Adipocyte (in vitro differentiated cells): Measurements from ENCODE around the gene COPS7B.

Experiments
- DNase-seq: peaks from one replicate; pipeline ENCODE4 v3.0.0-alpha.2; 2015; ENCODE audit warnings: low read depth
- H3K27me3 ChIP-seq: replicated peaks from 2 replicates; pipeline ENCODE4 v1.7.0; 2013; ENCODE audit warnings: mild to moderate bottlenecking, low read length, moderate library complexity; ENCODE audit not compliant: control insufficient read depth, insufficient read depth
- H3K36me3 ChIP-seq: 2 replicates; pipeline ENCODE4 v1.7.0; 2013; ENCODE audit warnings: low read length, mild to moderate bottlenecking, moderate library complexity; ENCODE audit not compliant: control insufficient read depth, insufficient read depth, severe bottlenecking
- H3K4me1 ChIP-seq: 2 replicates; pipeline ENCODE4 v1.7.0; 2013; ENCODE audit warnings: mild to moderate bottlenecking, low read length, moderate library complexity; ENCODE audit not compliant: control insufficient read depth, insufficient read depth
- H3K4me3 ChIP-seq: 2 replicates; pipeline ENCODE4 v1.7.0; 2013; ENCODE audit warnings: mild to moderate bottlenecking, low read length, moderate library complexity
- H3K9ac ChIP-seq: 2 replicates; pipeline ENCODE4 v1.7.0; 2013; ENCODE audit warnings: mild to moderate bottlenecking, low read length, moderate library complexity
- H3K9me3 ChIP-seq: 2 replicates; pipeline ENCODE4 v1.7.0; 2013; ENCODE audit warnings: mild to moderate bottlenecking, low read length, moderate library complexity; ENCODE audit not compliant: control insufficient read depth

The COPS7B gene

DNA sequence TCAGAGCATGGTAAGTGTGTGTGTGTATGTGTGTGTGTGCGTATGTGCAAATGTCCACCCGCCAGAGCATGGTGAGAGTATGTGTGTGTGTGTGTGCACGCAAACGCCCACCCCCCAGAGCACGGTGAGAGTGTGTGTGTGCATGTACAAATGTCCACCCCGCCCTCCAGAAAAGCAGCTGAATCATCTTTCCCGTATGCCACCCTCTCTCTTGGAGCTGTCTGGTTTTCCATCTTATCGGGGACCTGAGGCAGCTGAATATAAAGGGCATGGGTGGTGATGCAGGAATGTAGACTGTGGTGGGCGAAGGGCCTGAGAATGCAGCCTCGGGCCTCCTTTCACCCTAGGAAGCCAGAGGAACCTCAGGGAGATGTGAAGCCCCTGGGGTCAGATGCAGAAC is 66.9 kb downstream of the COPS7B start:
- H3K36me3 ChIP-seq, result no peaks in the 10 kb centered on the region
- peaks cover 15% of the 10 kb centered on the region for H3K27me3 ChIP-seq
- no peak for DNase-seq
- no peak overlapping the region for H3K9ac ChIP-seq
- no peak overlapping the region for H3K4me3 ChIP-seq
- H3K4me1 ChIP-seq, result no peaks in the 10 kb centered on the region
- peaks cover 5% of the 10 kb centered on the region for H3K9me3 ChIP-seq

GRCh38 chr2:231854616-231855125 is 68.4 kb downstream of the COPS7B start:
- Histone ChIP-seq H3K36me3 (no peaks in the 10 kb centered on the region), H3K4me1 (no peaks in the 10 kb centered on the region), H3K4me3 (no peak overlapping the region), H3K9ac (no peak overlapping the region), H3K9me3 (peaks cover 5% of the 10 kb centered on the region), H3K27me3 (peaks cover 15% of the 10 kb centered on the region)
- no peak for DNase-seq

DNA sequence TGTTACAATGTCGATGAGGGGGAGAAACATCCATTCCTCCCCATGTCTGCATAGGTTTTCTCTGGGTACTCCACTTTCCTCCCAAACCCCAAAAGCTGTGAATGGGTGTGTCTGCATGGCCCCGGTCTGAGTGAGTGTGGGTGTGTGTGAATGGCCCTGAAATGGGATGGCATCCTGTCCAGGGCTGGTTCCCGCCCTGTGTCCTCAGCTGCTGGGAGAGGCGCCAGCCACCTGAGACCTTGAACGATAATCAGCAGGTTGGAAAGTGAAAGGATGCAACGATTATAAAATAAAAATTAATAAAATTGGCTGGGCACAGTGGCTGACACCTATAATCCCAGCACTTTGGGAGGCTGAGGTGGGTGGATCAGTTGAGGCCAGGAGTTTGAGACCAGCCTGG is 70.7 kb downstream of the COPS7B start:
- Histone ChIP-seq H3K27me3 (peaks cover 15% of the 10 kb centered on the region), H3K9ac (no peak overlapping the region), H3K4me1 (no peaks in the 10 kb centered on the region), H3K4me3 (no peak overlapping the region), H3K36me3 (no peaks in the 10 kb centered on the region), H3K9me3 (no peaks in the 10 kb centered on the region)
- no peak for DNase-seq
